ENCODE data around the gene CTTN. TPM values are rescaled to one million over a fixed set of nuclear protein-coding genes. Genes with fewer than 3 reads are reported as not detected.

The CTTN gene
- total and polyA plus RNA-seq, 4 experiments from 2014 or later, result 0.41 to 1.5 (median 0.58) TPM; not detected in 1

- Mint-ChIP-seq H3K27me3 (peaks cover 2% of the 10 kb centered on the region in 2 donors), H3K9me3 (no peaks in the 10 kb centered on the region), H3K27ac (no peak overlapping the region), H3K4me3 (no peak overlapping the region), H3K4me1 (no peaks in the 10 kb centered on the region), H3K36me3 (no peaks in the 10 kb centered on the region)
- ChIA-PET POLR2A (ENCODE audit: partially characterized antibody) (no interaction called here), CTCF (ENCODE audit: partially characterized antibody) (no interaction called here)
- DNase-seq, result no peak
- Histone ChIP-seq H3K4me1 (ENCODE audit: insufficient read depth, low read length) (no peaks in the 10 kb centered on the region), H3K36me3 (ENCODE audit: insufficient read depth, low read length) (no peaks in the 10 kb centered on the region), H3K4me3 (ENCODE audit: low read length in 2 of 2) (no peak overlapping the region), H3K9me3 (ENCODE audit: control insufficient read depth in 1 of 2, low read length in 2 of 2) (no peaks in the 10 kb centered on the region), H3K27ac (ENCODE audit: low read depth, low read length) (no peak overlapping the region), H3K27me3 (ENCODE audit: insufficient read depth, low read length) (no peaks in the 10 kb centered on the region)
- intact Hi-C loops (cut with micrococcal nuclease), result no loop called here
Observed at GRCh38 chr11:70481625-70482528, 83.5 kb downstream of the CTTN start.

- Mint-ChIP-seq H3K27ac (no peak overlapping the region), H3K36me3 (no peaks in the 10 kb centered on the region), H3K27me3 (peaks cover under 1 to 2% of the 10 kb centered on the region in 2 donors), H3K4me1 (peaks cover 0 to 1% (median under 1%) of the 10 kb centered on the region in 4 donors), H3K9me3 (no peaks in the 10 kb centered on the region), H3K4me3 (no peak overlapping the region)
- ChIA-PET POLR2A (ENCODE audit: partially characterized antibody) (no interaction called here), CTCF (ENCODE audit: partially characterized antibody) (no interaction called here)
- no peaks in the 10 kb centered on the region for H3K9me3 ChIP-seq (ENCODE audit: control insufficient read depth in 1 of 2, low read length in 2 of 2)
- no peaks in the 10 kb centered on the region for H3K27me3 ChIP-seq (ENCODE audit: insufficient read depth, low read length)
- no peak overlapping the region for H3K27ac ChIP-seq (ENCODE audit: low read depth, low read length)
- H3K36me3 ChIP-seq (ENCODE audit: insufficient read depth, low read length), result no peaks in the 10 kb centered on the region
- intact Hi-C loops (cut with micrococcal nuclease), result no loop called here
- H3K4me1 ChIP-seq (ENCODE audit: insufficient read depth, low read length), result no peaks in the 10 kb centered on the region
- DNase-seq, result no peak
- H3K4me3 ChIP-seq (ENCODE audit: low read length in 2 of 2), result no peak overlapping the region
Observed at GRCh38 chr11:70482529-70482917, 84.2 kb downstream of the CTTN start.

GRCh38 chr11:70483077-70483861, 84.9 kb downstream of the CTTN start:
- no peaks in the 10 kb centered on the region for H3K9me3 ChIP-seq (ENCODE audit: control insufficient read depth in 1 of 2, low read length in 2 of 2)
- H3K4me3 ChIP-seq (ENCODE audit: low read length in 2 of 2), result no peak overlapping the region
- no peaks in the 10 kb centered on the region for H3K36me3 Mint-ChIP-seq
- ChIA-PET POLR2A (ENCODE audit: partially characterized antibody) (no interaction called here), CTCF (ENCODE audit: partially characterized antibody) (no interaction called here)
- no peak overlapping the region for H3K27ac Mint-ChIP-seq
- no peak overlapping the region for H3K27ac ChIP-seq (ENCODE audit: low read depth, low read length)
- H3K4me3 Mint-ChIP-seq, result no peak overlapping the region
- intact Hi-C loops (cut with micrococcal nuclease), result no loop called here
- H3K4me1 ChIP-seq (ENCODE audit: insufficient read depth, low read length), result no peaks in the 10 kb centered on the region
- H3K27me3 ChIP-seq (ENCODE audit: insufficient read depth, low read length), result no peaks in the 10 kb centered on the region
- DNase-seq, result no peak
- H3K4me1 Mint-ChIP-seq, result peaks cover 0 to 5% (median 1%) of the 10 kb centered on the region in 4 donors
- peaks cover 2 to 3% of the 10 kb centered on the region in 2 donors for H3K27me3 Mint-ChIP-seq
- H3K9me3 Mint-ChIP-seq, result peaks cover 0 to 2% (median 0%) of the 10 kb centered on the region in 8 donors
- H3K36me3 ChIP-seq (ENCODE audit: insufficient read depth, low read length), result no peaks in the 10 kb centered on the region

- peaks cover 0 to 5% (median 1%) of the 10 kb centered on the region in 4 donors for H3K4me1 Mint-ChIP-seq
- no peak for DNase-seq
- Histone ChIP-seq H3K36me3 (ENCODE audit: insufficient read depth, low read length) (no peaks in the 10 kb centered on the region), H3K9me3 (ENCODE audit: control insufficient read depth in 1 of 2, low read length in 2 of 2) (no peaks in the 10 kb centered on the region), H3K27me3 (ENCODE audit: insufficient read depth, low read length) (no peaks in the 10 kb centered on the region), H3K4me1 (ENCODE audit: insufficient read depth, low read length) (no peaks in the 10 kb centered on the region), H3K27ac (ENCODE audit: low read depth, low read length) (no peak overlapping the region), H3K4me3 (ENCODE audit: low read length in 2 of 2) (no peak overlapping the region)
- H3K9me3 Mint-ChIP-seq, result peaks cover 0 to 2% (median 0%) of the 10 kb centered on the region in 8 donors
- POLR2A ChIA-PET (ENCODE audit: partially characterized antibody), result no interaction called here
- intact Hi-C loops (cut with micrococcal nuclease), result no loop called here
- H3K27ac Mint-ChIP-seq, result no peak overlapping the region
- H3K27me3 Mint-ChIP-seq, result peaks cover 2 to 3% of the 10 kb centered on the region in 2 donors
- no peak overlapping the region for H3K4me3 Mint-ChIP-seq
- no peaks in the 10 kb centered on the region for H3K36me3 Mint-ChIP-seq
- CTCF ChIA-PET (ENCODE audit: partially characterized antibody), result no interaction called here
Observed at GRCh38 chr11:70483917-70484316, 85.6 kb downstream of the CTTN start.

- H3K4me3 Mint-ChIP-seq, result no peak overlapping the region
- H3K4me1 Mint-ChIP-seq, result peaks cover 0 to 5% (median 1%) of the 10 kb centered on the region in 4 donors
- POLR2A ChIA-PET (ENCODE audit: partially characterized antibody), result no interaction called here
Observed at GRCh38 chr11:70485326-70486025, 87.1 kb downstream of the CTTN start.

GRCh38 chr11:70486026-70486415, 87.7 kb downstream of the CTTN start:
- no peaks in the 10 kb centered on the region for H3K36me3 ChIP-seq (ENCODE audit: insufficient read depth, low read length)
- H3K9me3 ChIP-seq (ENCODE audit: control insufficient read depth in 1 of 2, low read length in 2 of 2), result peaks cover 0 to 2% of the 10 kb centered on the region in 2 donors
- no peak overlapping the region for H3K27ac Mint-ChIP-seq
- peaks cover 2 to 3% of the 10 kb centered on the region in 2 donors for H3K27me3 Mint-ChIP-seq
- H3K4me1 ChIP-seq (ENCODE audit: insufficient read depth, low read length), result no peaks in the 10 kb centered on the region
- no peak for DNase-seq
- H3K4me1 Mint-ChIP-seq, result peaks cover 0 to 5% (median 1%) of the 10 kb centered on the region in 4 donors
- H3K36me3 Mint-ChIP-seq, result no peaks in the 10 kb centered on the region
- H3K27ac ChIP-seq (ENCODE audit: low read depth, low read length), result no peak overlapping the region
- H3K9me3 Mint-ChIP-seq, result peaks cover 0 to 7% (median 1%) of the 10 kb centered on the region in 8 donors
- H3K27me3 ChIP-seq (ENCODE audit: insufficient read depth, low read length), result no peaks in the 10 kb centered on the region
- ChIA-PET POLR2A (ENCODE audit: partially characterized antibody) (no interaction called here), CTCF (ENCODE audit: partially characterized antibody) (no interaction called here)
- no peak overlapping the region for H3K4me3 Mint-ChIP-seq
- H3K4me3 ChIP-seq (ENCODE audit: low read length in 2 of 2), result no peak overlapping the region
- intact Hi-C loops (cut with micrococcal nuclease), result no loop called here

More at GRCh38 chr11:70485326-70486025, 87.1 kb downstream of the CTTN start:
- Mint-ChIP-seq H3K36me3 (no peaks in the 10 kb centered on the region), H3K27ac (no peak overlapping the region), H3K9me3 (peaks cover 0 to 2% (median 0%) of the 10 kb centered on the region in 8 donors), H3K27me3 (peaks cover 2 to 3% of the 10 kb centered on the region in 2 donors)
- no peaks in the 10 kb centered on the region for H3K4me1 ChIP-seq (ENCODE audit: insufficient read depth, low read length)
- intact Hi-C loops (cut with micrococcal nuclease), result no loop called here
- no peak overlapping the region for H3K27ac ChIP-seq (ENCODE audit: low read depth, low read length)
- CTCF ChIA-PET (ENCODE audit: partially characterized antibody), result no interaction called here
- DNase-seq, result no peak
- H3K36me3 ChIP-seq (ENCODE audit: insufficient read depth, low read length), result no peaks in the 10 kb centered on the region
- no peaks in the 10 kb centered on the region for H3K9me3 ChIP-seq (ENCODE audit: control insufficient read depth in 1 of 2, low read length in 2 of 2)
- H3K27me3 ChIP-seq (ENCODE audit: insufficient read depth, low read length), result no peaks in the 10 kb centered on the region
- no peak overlapping the region for H3K4me3 ChIP-seq (ENCODE audit: low read length in 2 of 2)
